ENCODE results near the gene PTH1R.

GRCh38 chr3:46950650-46951241, 73.2 kb downstream of the PTH1R start:
- TF ChIP-seq POLR2A (IDR thresholded peaks at IDR 0.05) (no peak), CTCF (IDR thresholded peaks at IDR 0.05) (no peak), POLR2AphosphoS5 (IDR thresholded peaks at IDR 0.05) (no peak)

Data from suprapubic skin (tissue), 4 donors.